Femur (tissue), 1 donor: ENCODE data around the gene FABP2.
A peak's percentile ranks its signal among the peaks of the same experiment; 100 is the strongest.
"Not testable (repeated sequence)": the region's sequence is repeated elsewhere in the genome, so short reads cannot be mapped to it uniquely, and the experiment has no call there.

Experiments
- DNase-seq: peaks from one replicate; pipeline ENCODE4 v3.0.0-alpha.2; 2017

The FABP2 gene

DNA sequence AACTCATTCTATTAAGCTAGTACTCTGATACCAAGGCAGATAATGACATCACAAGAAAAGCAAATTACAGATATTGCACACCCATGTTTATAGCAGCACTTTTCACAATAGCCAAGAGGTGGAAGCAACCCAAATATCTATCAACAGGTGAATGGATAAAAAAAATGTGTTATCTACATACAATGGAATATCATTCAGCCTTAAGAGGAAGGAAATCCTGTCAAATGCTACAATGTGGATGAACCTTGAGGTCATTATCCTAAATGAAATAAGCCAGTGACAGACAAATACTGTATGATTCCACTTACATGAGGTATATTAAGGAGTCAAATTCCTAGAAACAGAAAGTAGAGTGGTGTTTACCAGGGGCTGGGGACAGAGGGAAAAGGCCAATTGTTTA lies 14.3 kb downstream of the FABP2 start:
- no peak for DNase-seq

DNA sequence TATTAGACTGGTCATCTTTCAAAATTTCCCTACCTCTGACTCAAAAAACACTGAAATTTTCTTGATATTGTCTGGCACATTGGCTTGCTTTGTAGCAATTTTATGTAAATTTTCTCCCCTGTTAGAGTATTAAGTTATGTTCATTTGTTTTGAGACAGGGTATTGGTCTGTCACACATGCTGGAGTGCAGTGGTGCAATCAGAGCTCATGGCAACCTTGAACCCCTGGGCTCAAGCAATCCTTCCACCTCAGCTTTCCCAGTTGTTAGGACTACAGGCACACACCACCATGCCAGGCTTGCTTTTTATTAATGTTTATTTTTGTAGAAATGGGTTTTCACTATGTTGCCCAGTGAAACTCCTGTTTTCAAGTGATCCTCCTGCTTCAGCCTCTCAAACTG lies 17.5 kb downstream of the FABP2 start:
- DNase-seq: no peak

DNA sequence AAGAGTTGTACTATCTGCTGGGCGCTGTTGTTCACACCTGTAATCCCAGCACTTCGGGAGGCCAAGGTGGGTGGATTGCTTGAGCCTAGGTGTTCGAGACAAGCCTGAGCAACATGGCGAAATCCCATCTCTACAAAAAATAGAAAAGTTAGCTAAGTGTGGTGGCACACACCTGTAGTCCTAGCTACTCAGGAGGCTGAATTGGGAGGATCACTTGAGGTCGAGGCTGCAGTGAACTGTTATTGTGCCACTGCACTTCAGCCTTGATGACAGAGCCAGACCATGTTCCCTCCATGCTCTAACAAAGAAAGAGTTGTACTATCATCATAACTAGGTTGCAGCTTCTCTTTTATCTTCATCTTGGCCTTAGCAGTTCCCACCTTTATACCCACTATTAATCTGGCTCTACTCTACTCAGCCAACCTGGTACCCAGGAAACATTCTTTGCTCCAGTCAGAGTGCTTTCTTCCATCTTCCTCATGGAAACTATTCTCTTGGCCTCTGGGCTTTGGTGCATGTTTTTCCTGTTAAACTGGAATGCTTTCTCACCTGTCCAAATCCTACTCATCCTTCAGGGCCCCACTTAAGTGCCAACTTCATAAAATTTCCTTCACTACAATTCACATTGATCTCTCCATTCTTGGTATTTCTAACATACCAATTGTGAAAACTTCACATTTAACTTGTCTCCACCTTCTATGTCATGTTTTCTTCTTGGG lies 18.2 kb downstream of the FABP2 start:
- DNase-seq: no peak

DNA sequence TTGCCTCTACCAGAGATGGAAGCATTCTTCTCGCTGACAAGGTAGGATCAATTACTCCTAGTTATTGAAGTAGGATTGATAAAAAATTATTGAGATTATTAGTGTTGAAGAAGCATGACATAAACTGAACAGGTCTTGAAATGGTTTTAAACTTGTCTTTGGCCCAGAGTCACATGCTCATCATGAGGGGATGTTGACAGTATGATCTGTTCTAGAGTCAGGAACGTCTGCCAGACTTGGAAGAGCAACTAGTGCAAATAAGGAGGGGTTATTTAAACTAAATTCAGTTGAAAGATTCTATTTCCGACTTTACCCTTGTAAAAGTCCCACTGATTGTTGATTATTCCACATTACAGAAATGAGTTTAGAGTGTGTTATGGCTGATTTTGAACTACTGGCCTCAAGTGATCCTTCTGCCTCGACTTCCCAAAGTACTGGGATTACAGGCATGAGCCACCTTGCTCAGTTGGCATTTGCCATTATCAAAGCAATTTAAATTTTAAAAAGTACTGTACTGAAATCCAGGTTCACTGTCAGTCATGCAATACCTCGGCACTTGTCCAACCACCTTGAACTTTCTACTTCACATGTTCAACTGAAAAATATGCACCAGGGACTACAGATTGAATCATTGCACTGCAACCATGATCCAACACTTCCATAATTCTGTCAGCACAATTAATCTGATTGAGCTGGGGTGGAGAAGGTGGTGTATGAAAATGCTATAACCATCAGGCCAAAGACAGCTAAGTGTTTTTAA lies 19.7 kb downstream of the FABP2 start:
- no peak for DNase-seq

DNA sequence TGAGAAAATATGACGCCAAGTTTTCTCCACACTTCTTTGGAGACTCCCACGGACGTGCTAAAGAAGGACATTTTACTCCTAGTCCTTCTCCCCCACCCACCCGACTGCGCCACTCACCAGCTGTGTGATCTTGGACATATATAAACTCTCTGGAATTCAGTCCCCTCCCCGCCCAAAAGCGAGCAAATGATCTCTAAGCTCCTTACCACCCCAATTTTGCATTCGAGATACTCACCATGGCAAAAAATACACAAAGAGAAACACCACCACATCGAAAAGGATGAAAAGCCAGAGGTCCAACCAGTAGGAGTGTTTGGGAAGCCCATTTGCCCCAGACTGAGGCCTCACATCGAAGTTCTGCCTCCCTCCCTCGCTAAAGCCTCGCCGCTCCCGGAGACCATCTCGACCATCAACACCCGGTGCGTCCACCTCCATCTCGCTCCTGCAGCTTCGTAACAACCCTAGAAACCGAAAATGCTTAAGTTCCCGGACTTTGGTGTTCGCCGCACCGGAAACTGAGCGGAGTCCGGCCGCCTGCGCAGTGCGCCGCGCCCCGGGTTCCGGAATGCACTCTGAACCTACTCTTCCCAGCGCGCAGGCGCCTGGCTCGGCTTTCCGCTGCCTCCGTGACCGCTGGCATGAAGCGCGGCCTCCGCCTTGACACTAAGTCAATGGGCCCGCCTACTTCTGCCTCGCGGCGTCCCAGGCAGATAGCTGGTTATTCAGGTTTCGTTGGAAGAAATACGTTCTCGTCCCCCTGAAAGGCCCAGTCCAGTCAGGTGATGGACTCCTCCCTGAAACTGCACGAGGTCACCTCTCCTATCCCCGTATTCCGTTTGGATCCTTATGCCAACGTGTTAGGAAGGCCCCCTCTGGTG lies 21.6 kb downstream of the FABP2 start:
- DNase-seq: peak; percentile 94

DNA sequence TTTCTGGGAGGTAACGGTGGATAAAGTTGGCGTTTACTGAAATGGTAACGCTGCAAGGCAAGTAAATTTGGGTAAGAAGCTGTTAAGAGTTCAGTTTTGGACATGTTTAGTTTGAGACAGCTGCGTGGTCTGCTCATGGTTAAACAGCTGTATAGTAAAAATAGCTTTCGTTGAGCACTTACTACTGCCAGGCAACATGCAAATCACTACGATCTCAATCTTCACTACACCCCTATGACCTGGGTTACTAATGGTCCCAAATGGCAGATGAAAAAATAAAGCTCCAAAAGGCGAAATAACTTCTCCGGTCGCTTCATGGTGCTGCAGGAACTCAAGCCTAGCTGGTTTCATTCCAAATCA lies 22.2 kb downstream of the FABP2 start:
- no peak for DNase-seq

DNA sequence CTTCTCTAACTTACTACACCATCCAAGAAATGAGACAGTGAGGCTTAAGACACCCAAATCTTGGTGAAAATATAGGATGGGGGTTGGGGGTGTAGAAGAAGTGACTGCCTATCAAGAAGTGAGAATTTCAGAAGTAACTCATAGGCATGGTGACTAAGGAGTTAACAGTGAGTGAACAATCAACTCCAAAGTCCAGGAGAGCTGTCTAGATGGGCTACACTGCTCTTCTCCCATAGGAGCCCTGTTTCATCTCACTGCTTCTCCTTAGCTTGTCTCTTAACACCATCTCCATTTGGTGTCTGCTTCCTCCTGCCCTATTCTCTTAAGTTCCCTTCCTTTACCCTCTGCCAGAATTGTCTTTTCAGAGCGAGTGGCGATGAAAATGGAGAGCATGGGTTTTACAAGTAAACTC lies 22.7 kb downstream of the FABP2 start:
- no peak for DNase-seq

DNA sequence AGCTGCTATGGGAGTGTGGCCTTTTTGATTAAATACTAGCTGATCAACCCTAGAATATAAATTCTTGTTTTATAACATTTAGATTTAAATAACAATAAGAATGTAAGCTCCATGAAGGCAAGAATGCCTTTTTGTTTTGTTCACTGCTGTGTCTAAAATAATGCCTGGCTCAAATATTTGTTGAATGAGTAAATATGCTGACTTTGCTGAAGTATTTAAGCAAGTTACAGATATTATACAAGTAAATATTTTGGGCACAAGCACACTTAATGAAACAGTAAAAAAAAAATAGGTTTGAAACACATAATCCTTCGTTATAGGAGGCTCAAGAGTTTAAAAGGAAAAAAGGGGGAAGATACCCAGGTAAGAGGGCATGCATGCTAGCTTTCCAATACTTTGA lies 24.1 kb downstream of the FABP2 start:
- DNase-seq: no peak

DNA sequence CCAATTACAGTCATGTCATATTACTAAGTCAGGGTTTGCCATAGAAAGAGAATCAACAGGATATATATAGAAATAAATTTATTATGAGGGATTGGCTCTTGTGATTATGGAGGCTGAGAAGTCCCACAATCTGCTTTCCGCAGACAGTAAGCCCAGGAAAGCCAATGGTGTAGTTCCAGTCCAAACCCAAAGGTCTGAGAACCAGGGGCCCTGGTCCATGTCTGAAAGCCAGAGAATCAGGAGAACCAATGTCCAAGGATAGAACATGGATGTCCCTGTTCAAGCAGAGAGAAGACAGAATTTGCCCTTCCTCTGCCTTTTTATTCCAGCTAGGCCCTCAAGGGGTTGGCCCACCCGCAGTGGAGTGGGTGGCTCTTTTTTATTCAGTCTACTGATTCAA lies 25.6 kb downstream of the FABP2 start:
- DNase-seq: no peak

DNA sequence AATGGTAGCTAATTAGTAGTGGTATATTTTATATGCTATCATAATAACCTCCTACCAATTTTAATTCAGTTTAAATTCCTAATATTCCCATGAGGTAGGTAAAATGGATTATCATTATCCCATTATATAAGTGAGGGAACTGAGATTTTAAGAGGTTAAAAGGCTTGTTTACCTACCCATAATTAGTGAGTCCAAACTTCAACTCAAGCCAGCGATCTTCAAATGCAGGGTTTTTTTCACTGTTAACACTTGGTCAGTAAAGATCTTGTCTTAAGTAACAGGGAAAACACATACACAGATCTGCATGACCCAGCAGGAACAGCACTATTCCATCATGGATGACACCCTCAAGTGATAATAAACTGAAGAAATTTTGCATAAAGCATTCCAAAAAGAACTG lies 31.3 kb downstream of the FABP2 start:
- DNase-seq: no peak

DNA sequence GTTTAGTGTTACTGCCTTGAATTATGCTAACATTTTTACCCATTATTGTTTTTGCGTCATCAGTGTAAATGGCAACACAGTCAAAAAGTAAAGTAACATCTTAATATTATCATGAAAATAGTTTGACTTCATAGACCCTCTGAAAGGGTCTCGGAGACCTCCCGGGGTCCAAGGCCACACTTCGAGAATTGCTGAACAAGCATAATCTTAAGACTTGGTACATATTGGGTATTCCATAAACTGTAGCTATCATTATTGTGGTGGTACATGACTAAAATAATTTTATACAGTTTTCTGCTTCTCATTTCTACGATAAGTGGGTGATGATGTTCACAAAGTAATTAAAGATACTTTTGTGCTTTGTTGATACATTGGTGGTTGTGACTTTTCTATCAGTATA lies 32.6 kb downstream of the FABP2 start:
- no peak for DNase-seq

DNA sequence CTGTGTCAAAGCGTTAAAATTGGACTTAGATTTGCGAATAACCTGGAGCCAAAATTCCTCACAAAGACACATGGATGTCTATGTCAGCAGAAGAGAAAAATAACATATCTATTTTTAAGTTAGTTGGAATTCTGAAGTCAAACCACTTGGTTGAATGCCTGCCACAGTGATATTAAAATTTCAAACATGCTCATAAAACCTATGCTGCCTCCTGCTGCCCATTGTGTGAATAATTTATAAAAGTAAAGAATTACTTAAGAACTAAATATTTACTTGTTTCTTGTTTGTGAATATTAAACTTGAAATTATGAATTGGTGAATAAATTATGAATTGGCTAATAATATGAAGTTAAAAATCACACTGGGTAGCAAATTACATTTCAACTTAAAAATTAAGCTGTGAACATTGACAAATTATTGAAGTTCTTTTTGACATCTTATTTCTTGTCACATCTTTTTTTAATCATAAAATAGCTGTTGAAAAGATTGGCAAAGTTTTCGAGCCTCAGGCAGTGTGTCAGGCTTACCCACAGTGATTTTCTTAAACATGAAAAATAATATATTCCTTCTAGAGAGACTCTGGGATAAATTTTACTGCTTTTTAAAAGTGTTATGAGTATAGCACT lies 35.4 kb downstream of the FABP2 start:
- DNase-seq: peak; percentile 28

DNA sequence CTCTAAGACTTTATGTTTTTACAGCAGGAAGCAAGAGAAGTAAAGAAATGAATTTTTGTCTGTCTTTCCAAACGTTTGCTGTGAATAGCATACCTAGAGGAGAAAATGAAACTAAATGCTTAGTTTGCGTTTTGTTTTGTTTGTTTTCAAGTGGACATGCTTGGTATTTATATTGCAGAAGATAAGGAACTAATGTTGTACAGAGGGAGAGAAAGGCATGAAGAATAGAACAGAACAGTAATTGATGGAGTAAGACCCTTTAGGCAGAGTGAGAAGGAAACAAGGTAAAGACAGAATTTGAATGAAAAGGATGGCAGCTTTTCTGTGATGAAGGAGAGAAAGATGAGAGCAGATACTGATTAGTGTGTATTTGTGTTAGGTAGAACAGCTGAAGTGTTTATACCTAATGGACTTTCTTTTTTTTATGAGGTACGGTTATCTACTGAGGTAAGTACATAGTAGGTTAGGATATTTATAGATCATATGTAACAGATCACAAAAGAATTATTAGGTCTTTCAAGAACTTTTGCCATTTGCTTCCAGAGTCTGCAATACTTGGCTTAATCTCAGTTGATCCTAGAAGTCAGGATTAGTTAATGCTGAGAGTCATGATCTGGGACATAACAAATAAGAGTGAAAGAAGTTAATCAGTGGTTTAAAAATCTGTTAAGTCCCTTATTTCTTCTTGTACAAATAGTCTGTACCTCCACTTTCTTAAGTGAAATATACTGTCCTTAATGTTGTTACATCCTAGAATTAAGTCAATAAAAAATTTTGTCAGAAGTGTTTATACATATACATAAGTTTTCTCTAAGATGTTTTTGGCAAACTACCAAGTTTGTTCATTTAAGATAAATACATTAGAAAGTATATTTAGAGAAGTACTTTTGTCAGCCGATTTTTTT lies 36.8 kb downstream of the FABP2 start:
- no peak for DNase-seq

DNA sequence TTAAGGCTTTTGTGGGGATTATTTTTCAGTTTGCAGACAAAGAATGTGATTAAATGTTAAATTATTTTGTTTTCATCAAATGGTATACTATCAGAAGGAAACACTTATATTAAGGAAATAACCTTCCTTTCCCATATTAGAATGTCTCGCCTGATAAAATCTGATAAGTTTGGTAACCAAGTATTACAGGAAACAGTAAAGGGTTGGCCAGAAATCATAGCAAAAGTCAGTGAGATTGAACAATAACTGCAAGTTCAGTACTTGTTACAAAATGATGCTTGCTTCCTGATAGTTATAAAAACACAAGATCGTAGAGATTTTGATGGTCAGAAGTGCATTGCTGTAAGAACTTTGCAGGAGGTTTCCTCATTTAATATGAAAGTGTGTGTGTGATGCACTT lies 40.5 kb downstream of the FABP2 start:
- DNase-seq: no peak

DNA sequence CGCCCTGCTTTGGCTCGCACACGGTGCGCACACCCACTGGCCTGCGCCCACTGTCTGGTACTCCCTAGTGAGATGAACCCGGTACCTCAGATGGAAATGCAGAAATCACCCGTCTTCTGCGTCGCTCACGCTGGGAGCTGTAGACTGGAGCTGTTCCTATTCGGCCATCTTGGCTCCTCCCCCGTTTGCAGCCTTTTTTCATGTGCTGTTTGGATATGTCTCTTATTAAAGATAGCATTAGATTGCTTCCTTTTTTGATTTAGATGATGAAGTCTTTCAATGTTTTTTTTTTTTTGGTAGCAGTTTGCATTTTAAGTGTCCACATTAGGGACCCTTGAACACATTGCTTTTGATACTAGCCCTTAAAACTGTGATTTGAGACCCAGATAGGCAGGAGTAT lies 42.0 kb downstream of the FABP2 start:
- DNase-seq: not testable (repeated sequence)

DNA sequence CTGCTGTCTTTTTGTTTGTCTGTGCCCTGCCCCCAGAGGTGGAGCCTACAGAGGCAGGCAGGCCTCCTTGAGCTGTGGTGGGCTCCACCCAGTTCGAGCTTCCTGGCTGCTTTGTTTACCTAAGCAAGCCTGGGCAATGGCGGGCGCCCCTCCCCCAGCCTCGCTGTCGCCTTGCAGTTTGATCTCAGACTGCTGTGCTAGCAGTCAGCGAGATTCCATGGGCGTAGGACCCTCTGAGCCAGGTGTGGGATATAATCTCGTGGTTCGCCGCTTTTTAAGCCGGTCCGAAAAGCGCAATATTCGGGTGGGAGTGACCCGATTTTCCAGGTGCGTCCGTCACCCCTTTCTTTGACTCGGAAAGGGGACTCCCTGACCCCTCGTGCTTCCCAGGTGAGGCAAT lies 42.4 kb downstream of the FABP2 start:
- DNase-seq: not testable (repeated sequence)

DNA sequence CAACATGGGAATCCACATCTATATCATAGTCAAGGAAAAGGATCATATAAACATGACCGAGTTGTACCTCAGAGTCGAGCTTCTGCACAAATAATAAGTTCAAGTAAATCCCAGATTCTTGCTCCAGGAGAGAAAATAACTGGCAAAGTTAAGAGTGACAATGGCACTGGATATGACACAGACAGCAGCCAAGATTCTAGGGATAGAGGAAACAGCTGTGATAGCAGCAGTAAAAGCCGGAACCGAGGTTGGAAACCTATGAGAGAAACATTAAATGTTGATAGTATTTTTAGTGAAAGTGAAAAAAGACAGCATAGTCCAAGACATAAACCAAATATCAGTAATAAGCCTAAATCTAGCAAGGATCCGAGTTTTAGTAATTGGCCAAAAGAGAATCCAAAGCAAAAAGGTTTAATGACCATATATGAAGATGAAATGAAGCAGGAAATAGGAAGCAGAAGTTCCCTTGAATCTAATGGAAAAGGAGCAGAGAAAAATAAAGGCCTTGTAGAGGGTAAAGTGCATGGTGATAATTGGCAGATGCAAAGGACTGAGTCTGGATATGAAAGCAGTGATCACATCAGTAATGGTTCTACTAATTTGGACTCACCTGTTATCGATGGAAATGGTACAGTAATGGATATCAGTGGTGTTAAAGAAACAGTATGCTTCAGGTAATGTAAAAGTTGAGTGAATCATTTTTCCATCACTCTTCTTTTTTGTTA lies 50.4 kb downstream of the FABP2 start:
- no peak for DNase-seq

DNA sequence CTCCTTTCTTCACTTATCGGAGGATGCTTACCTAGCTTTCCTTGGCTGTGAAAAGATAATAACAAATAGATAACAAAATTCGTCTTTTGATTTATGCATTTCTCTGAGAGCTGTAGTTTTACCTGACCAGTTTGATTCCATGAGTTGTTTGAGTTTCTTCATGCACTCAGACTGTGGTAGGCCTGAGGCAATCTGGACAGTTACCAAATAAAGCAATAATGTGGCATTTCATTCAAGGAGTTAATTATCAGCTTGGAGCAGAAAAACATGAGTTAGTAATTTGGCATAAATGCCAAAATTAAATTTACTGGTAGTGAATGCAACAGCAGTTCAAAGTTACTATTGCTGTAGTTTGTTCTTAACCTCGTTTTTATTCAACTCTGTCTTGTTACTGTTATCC lies 53.5 kb downstream of the FABP2 start:
- DNase-seq: no peak
